Measurements from ENCODE around the gene TEC. TPM values are rescaled to one million over a fixed set of nuclear protein-coding genes. Genes with fewer than 3 reads are reported as not detected.

TEC gene
- total RNA-seq, 1 donor from 2014 or later: not detected

- H3K9ac ChIP-seq: no peak overlapping the region
- H3K4me3 ChIP-seq: no peak overlapping the region
- H3K9me3 ChIP-seq (ENCODE audit: low read depth): no peaks in the 10 kb centered on the region
- H3K4me1 ChIP-seq: peaks cover 8% of the 10 kb centered on the region
- H3K4me2 ChIP-seq: no peak overlapping the region
- H3K36me3 ChIP-seq: no peaks in the 10 kb centered on the region
- Mint-ChIP-seq H3K4me3 (no peak overlapping the region), H3K36me3 (no peaks in the 10 kb centered on the region), H3K27me3 (ENCODE audit: insufficient read depth, low read depth) (peaks cover 3% of the 10 kb centered on the region), H3K9me3 (no peaks in the 10 kb centered on the region), H3K27ac (no peak overlapping the region), H3K4me1 (no peaks in the 10 kb centered on the region)
- H3F3A ChIP-seq (ENCODE audit: low read depth): no peaks in the 10 kb centered on the region
- TF ChIP-seq EZH2 (IDR thresholded peaks at IDR 0.05): no peak
- TF ChIP-seq, protein P1, sequence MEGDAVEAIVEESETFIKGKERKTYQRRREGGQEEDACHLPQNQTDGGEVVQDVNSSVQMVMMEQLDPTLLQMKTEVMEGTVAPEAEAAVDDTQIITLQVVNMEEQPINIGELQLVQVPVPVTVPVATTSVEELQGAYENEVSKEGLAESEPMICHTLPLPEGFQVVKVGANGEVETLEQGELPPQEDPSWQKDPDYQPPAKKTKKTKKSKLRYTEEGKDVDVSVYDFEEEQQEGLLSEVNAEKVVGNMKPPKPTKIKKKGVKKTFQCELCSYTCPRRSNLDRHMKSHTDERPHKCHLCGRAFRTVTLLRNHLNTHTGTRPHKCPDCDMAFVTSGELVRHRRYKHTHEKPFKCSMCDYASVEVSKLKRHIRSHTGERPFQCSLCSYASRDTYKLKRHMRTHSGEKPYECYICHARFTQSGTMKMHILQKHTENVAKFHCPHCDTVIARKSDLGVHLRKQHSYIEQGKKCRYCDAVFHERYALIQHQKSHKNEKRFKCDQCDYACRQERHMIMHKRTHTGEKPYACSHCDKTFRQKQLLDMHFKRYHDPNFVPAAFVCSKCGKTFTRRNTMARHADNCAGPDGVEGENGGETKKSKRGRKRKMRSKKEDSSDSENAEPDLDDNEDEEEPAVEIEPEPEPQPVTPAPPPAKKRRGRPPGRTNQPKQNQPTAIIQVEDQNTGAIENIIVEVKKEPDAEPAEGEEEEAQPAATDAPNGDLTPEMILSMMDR (IDR thresholded peaks at IDR 0.05): no peak
- TF ChIP-seq EZH2phosphoT487 (IDR thresholded peaks at IDR 0.05): no peak
- H4K20me1 ChIP-seq (ENCODE audit: low read depth): no peaks in the 10 kb centered on the region
- no peak overlapping the region for H3K27ac ChIP-seq
- no peak for DNase-seq (ENCODE audit: low spot score)
- no peaks in the 10 kb centered on the region for H3K79me2 ChIP-seq (ENCODE audit: low read depth)
- no peak overlapping the region for H2AFZ ChIP-seq (replicated peaks)
- no peaks in the 10 kb centered on the region for H3K27me3 ChIP-seq
Measured at GRCh38 chr4:48133669-48134068, 136.0 kb downstream of the TEC start.

- no peak overlapping the region for H3K27ac Mint-ChIP-seq
Measured at GRCh38 chr4:48131736-48132135, 137.9 kb downstream of the TEC start.

DNA sequence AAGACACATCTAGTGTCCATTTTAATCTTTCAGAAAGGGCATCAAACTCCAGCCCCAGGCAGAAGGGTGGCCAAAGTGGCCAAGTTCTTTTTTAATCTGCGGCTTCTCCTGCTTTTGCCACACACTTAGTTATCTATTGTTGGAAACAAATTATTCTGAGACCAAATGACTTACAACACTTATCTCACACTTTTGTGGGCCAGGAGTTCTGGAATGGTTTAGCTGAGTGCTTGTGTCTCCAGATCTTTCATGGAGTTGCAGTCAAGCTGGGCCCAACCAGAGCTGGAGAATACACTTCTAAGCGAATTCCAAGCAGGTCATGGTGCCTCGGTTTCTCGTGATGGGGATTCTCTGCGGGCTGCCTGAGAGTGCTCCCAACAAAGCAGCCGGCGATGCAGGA, 139.5 kb downstream of the TEC start:
- Mint-ChIP-seq H3K9me3 (no peaks in the 10 kb centered on the region), H3K27me3 (ENCODE audit: insufficient read depth, low read depth) (peaks cover 3% of the 10 kb centered on the region), H3K36me3 (no peaks in the 10 kb centered on the region), H3K4me3 (no peak overlapping the region), H3K4me1 (peaks cover 7% of the 10 kb centered on the region), H3K27ac (no peak overlapping the region)
- DNase-seq (ENCODE audit: low spot score): no peak
- H3K4me3 ChIP-seq: no peak overlapping the region
- H3K9ac ChIP-seq: no peak overlapping the region
- H3K4me2 ChIP-seq: no peak overlapping the region
- no peaks in the 10 kb centered on the region for H3K27me3 ChIP-seq
- H3K4me1 ChIP-seq: peaks cover 12% of the 10 kb centered on the region
- H3K27ac ChIP-seq: no peak overlapping the region
- H3K36me3 ChIP-seq: no peaks in the 10 kb centered on the region
- H3K79me2 ChIP-seq (ENCODE audit: low read depth): no peaks in the 10 kb centered on the region
- H3F3A ChIP-seq (ENCODE audit: low read depth): peaks cover 9% of the 10 kb centered on the region
- no peak overlapping the region for H2AFZ ChIP-seq (replicated peaks)
- no peaks in the 10 kb centered on the region for H3K9me3 ChIP-seq (ENCODE audit: low read depth)
- TF ChIP-seq, protein P1 (IDR thresholded peaks at IDR 0.05): no peak
- TF ChIP-seq EZH2phosphoT487 (IDR thresholded peaks at IDR 0.05) (no peak), EZH2 (IDR thresholded peaks at IDR 0.05) (no peak)
- no peaks in the 10 kb centered on the region for H4K20me1 ChIP-seq (ENCODE audit: low read depth)

More at GRCh38 chr4:48131736-48132135, 137.9 kb downstream of the TEC start:
- no peak overlapping the region for H3K4me3 Mint-ChIP-seq
- H3K27me3 Mint-ChIP-seq (ENCODE audit: insufficient read depth, low read depth): peaks cover 3% of the 10 kb centered on the region
- H3K9me3 ChIP-seq (ENCODE audit: low read depth): no peaks in the 10 kb centered on the region
- peaks cover 7% of the 10 kb centered on the region for H3K4me1 Mint-ChIP-seq
- no peak overlapping the region for H3K4me2 ChIP-seq
- TF ChIP-seq, protein P1 (IDR thresholded peaks at IDR 0.05): no peak
- TF ChIP-seq EZH2 (IDR thresholded peaks at IDR 0.05): no peak
- no peak for TF ChIP-seq EZH2phosphoT487 (IDR thresholded peaks at IDR 0.05)
- H3K27ac ChIP-seq: no peak overlapping the region
- no peaks in the 10 kb centered on the region for H3K27me3 ChIP-seq
- peaks cover 12% of the 10 kb centered on the region for H3K4me1 ChIP-seq
- peaks cover 8% of the 10 kb centered on the region for H3F3A ChIP-seq (ENCODE audit: low read depth)
- no peaks in the 10 kb centered on the region for H3K36me3 ChIP-seq
- no peaks in the 10 kb centered on the region for H3K36me3 Mint-ChIP-seq
- no peak overlapping the region for H3K4me3 ChIP-seq
- no peak overlapping the region for H3K9ac ChIP-seq
- no peak for DNase-seq (ENCODE audit: low spot score)
- H4K20me1 ChIP-seq (ENCODE audit: low read depth): no peaks in the 10 kb centered on the region
- H3K79me2 ChIP-seq (ENCODE audit: low read depth): no peaks in the 10 kb centered on the region
- H3K9me3 Mint-ChIP-seq: no peaks in the 10 kb centered on the region
- no peak overlapping the region for H2AFZ ChIP-seq (replicated peaks)

All from neural progenitor cell (in vitro differentiated cells).